Tongue (tissue), 2 donors: Measurements from ENCODE around the gene CARTPT. TPM values are rescaled to one million over a fixed set of nuclear protein-coding genes. Genes with fewer than 3 reads are reported as not detected.

ENCODE experiments used
- DNase-seq: peaks from one replicate; pipeline ENCODE4 v3.0.0-alpha.2; 2015
- total RNA-seq: library from RNA; depleted of rRNA; stranded (reverse); fragments of >200 nt; gene quantifications from one replicate; pipeline ENCODE4 v1.2.3, GENCODE V29; 2014

CARTPT gene
- total RNA-seq, 1 donor from 2014 or later, result not detected

DNA sequence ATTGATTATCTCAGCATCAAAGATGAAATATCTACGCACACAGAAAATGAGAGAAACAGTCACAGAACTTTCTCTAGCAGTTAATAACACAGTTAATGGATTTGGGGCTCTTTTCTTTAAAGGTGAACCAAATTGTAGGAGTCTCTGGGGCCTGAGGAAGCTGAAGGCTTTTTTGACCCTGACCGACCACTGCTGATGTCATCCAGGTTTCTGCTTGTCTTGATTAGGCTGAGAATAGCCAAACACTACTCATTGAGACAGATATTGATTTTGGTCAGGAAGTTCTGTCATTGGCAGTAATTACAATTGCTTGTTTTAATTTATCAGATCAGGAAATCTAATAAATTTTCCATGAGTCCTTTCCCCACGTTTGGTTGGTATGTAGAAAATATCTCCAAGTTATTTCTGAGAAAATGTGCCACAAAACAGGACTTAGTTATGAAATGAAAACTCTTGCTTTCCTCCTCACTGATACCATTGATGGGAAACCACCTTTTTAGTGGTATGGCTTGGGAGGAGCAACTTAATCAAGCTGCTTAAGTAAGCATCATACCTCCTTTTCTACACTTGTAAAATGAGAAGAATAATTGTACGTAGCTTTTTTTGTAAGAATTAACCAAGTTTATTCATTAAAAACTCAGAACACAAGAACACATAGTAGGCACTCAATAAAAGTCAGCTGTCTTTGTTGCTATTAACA, 19.7 kb downstream of the CARTPT start:
- no peak for DNase-seq

DNA sequence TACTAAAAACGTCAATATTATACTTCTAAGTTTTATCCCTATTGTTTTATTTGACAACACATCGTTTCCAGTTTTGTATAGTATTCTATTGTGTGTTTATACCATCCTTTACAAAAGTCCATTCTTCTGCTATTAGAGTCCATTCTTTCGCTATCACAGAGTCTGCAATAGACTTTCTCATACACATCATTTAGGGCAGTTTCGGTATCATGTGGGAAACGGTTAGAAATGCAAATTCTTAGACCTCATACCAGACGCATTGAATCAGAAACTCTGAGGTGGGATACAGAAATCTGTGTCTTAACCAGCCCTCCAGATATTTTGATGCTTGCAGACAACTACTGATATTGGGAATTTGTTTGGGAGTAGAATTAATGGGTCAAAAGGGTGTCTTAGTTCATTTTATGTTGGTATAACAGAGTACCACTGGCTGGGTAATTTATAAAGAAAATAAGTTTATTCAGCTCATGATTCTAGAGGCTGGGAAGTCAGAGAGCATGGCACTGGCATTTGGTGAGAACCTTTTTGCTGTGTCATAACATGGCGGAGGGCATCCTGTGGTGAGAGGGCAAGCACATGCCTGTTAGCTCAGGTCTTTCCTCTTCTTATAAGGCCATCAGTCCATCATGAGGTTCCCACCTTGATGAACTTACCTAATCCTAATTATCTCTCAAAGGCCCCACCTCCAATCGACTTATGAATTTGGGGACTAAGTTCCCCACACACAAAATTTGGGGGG, 21.1 kb downstream of the CARTPT start:
- DNase-seq, result no peak

DNA sequence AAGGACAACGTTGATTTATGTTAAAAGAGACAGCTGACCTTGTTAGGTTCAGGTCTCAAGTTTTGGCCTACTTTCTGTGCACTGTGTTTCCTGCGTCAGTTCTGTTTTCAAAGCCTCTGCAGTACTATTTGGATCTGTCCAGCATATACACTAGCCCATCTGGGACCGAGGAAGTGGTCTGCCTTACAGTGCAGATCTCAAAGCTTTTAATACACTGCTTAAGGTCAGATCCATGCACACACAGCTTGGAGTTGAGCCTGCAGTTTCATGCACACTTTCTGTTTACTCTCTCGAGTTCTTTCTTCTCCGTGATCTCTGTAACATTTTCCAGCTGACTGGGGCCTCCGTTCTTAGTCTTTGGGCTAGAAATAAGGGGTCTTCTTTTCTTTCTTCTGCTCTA, 24.1 kb downstream of the CARTPT start:
- peak; percentile 21 for DNase-seq

DNA sequence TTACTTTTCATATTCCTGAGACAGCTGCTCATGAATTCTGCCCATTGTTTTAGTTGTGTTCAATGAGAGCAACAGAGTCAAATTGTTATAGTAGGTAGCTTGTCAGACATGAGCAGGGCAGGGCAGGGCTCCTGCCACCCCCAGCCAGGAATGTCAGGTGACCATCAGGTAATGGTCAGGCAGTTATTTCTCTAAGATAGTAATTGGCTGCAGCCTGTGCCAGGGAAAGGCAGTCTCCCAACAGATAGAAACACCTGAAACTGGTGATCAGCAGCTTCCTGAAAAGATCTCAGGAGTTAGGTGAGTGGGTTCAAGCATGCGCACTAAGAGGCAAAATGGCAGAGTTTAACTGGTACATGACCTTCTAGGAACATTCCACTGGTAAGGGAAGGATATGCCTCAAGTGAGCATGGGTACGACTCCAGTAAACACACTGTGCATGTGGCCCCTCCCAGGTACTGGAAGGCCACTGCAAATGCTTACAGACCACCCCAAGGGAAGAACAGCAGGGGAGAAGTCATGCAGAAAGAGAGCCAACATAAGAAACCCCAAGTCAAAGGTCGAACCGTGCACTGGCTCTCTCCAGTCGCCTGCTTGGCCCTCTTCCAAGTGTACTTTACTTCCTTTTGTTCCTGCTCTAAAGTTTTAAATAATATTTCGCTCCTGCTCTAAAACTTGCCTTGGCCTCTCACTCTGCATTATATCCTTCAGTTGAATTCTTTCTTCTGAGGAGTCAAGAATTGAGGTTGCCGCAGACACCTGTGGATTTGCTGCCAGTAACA, 25.1 kb downstream of the CARTPT start:
- DNase-seq, result no peak

DNA sequence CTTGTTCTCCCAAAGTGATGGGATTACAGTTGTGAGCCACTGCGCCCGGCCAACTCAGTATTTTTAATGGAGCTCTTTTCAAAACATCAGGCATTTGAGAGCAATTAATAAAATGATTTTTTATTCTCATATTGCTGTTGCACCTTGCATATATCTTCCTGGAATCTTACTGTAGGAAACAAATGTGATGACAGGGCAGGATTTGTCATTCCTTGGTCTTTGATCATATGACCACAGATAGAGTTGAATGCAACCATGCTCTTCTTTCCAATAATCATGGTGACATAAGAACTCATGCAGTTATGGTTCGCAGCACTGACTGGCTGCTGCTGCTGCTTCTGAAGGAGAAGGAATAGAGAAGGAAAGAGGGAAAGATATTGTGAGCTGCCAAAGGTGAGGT, 28.1 kb downstream of the CARTPT start:
- DNase-seq, result no peak

DNA sequence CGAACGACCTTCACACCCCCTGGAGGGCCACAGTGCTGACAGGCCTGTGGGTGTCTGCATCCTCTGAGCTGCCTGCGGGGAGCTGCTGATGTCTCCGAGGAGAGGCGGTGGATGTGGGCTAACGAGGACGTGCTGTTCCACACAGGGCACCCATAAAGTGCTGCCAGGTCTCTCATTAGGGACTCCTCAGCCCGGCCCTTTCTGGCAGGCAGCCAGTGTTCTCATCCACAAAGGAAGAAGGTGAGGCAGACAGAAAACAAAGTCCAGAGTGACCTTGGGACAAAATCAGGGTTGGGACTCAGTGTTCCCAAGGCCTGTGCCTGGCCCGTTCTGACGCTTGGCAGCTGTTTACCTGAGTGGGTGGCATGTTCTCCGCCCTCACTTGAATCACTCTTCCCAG, 29.3 kb downstream of the CARTPT start:
- DNase-seq, result no peak

DNA sequence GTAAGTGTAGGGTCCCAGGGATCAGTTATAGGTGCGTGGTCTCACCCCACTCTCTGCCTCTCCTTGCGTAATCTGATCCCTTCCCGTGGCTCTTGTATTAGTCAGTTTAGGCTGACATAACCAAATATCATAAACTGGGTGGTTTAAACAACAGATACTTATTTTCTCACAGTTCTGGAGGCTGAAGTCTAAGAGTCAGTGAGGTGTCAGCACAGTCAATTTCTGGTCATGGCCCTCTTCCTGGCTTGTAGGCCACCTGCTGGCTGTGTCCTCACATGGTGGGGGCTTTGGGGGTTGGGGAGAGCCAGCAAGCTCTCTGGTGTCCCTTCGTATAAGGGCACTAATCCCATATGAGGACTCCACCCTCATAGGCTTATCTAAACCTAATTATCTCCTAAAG, 32.3 kb downstream of the CARTPT start:
- DNase-seq, result no peak

DNA sequence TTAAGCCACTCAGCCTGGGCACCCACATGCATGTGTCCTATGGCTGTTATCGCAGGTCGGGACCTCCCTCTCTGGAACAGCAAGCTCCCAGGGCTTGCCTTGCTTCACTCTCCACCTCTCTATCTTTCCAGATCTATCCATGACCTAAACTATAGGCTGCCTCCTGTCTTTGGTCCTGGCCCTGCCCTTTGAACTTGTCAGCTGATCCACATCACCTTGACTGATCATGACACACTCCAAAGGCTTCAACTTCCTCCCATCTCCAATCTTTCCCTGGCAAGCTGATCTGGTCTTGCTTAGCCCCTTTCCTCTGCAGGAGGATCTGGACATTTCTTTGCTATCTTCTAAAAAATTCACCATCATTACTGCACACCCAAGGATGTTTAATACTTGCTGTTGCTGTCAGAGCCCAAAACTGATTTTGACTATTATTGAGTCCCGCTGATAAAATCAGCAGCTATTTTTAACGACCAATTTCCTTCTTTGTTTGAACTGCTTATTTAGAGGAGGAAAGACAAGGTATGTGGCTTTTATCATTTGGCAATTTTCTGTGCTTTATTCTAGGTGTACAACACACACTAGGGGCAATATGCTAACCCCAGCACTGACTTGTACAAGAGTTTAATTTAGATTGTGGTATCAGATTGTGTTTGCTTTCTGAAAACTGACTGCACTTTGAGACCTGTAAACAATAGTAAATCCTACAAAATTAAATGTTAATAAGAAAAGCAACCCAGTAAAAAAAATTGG, 33.5 kb downstream of the CARTPT start:
- DNase-seq, result no peak

DNA sequence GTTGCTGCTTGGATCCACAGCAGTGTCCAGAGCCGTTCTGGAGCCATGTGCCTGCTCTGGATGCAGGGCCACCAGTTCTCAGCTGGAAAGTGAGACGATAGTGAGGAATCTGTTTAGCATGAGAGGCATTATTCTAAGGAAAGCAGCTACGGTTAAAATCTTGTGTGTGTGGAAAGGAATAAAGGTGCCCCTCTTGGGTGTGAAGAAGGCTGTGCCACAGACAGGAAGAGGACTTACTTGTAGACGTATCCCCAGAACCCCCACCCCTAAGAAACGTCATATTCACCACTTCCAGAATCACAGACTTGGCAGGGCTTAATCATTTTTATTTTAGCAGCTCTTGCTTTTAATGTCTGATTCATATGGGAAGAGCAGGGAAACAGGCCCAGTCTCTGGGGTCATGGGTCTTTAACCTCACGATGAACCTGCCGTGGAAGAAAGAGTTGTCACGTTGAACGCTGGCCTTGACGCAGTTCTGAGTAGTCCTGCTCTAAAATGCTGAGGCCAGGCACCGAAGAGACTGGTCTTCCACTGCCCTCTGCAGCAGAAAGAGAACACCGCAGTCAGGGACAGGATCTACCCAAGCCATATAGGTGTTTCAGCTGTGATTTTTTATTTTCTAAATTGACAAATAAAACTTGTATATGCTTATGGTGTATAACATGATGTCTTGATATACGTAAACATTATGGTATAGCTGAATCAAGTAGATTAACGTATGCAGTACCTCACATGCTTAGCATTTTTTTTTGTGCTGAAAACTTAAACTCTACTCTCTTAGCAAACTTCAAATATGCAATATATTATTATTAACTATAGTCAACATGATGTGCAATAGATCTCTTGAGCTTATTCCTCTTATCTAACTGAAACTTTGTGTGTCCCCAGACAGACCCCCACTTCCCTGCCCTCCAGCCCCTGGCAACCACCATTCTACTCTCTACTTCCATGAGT, 38.8 kb downstream of the CARTPT start:
- peak; percentile 67 for DNase-seq

DNA sequence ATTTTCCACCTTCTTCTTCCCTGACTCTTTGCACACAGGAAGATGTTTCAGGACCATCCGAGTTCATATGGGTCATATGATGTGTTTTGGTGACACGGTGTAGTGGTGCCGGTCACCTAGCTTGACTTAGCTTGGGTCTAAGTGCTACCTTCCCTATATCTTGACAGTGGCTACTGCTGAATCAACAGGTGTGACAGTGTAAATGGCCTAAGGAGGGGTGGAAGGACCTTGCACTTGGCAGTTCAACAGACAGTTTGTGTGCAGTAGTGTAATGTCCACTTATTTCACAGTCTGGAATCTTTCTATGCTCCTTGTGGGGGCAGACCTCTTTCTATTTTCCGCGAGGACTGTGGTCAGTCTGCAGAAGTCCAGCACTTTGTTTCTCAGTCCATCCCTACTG, 43.8 kb downstream of the CARTPT start:
- no peak for DNase-seq

DNA sequence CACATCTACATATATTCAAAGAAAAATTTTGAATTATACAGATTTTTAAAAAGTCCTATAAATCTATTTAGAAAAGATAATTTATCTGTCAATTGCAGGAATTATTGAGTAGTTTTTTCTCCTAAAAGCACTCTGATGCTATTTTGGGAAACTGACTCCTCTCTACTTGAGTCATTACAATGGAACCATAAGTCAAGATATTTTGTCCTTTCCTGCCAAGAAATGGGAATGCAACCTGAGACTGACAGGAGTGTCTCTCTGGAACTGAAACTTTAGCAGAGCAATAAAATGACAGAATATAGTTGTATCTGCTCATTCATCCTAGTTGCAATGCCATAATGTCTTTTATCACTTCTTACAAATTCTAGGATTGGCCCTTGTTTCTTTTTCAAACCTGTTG, 48.6 kb downstream of the CARTPT start:
- no peak for DNase-seq

DNA sequence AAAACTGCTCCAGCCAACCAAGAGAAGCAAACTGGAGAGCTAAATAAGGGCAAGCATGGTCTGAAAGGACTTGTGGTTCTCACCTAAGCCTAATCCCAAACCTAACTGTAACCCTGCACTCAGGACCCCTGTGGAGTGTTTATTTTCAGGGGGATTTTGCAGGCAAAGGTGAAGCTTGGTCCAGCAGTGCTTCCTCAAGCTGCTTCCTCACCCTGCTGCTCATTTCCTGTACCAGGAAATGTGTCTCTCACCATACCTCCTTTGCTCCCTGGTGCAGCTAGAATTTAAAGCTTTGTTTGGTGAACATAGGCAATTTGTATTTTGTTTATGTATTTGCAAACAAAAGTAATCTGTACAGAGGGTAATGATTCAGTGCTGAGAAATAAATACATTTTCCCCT, 50.2 kb downstream of the CARTPT start:
- no peak for DNase-seq

DNA sequence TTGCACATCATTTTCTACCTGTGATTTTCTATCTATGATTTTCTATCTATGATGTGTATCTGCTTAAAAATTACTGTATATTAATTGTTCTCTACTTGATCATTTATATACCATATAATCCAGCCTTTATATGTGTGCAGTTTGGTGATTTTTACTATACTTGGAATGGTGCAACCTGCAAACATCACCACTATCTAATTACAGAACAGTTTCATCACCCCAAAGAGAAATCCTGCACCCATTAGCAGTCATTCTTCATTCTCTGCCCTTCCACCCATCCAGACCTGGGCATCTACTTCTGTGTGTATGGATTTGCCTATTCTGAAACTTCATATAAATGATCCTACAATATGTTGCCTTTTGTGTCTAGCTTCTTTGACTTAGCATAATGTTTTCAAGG, 51.3 kb downstream of the CARTPT start:
- no peak for DNase-seq

Other genes starting within 250 kb of the CARTPT start
- gene MCCC2, start 131.9 kb upstream of the CARTPT start, total RNA-seq, result 47.6 TPM